ENCODE results near the gene RNF8.

GRCh38 chr6:37354526-37355384 lies 972 bp downstream of the RNF8 start:
- TF ChIP-seq ZNF660 (tag by site-specific recombination; IDR thresholded peaks at IDR 0.05): 0 out of 2 replicates have a peak, but pooled peaks have one; percentile 18
- no peak for TF ChIP-seq TSHZ1 (tag by site-specific recombination; IDR thresholded peaks at IDR 0.05; ENCODE audit: borderline replicate concordance)
- no peak for TF ChIP-seq CTCF (tag by site-specific recombination; IDR thresholded peaks at IDR 0.05)
- TF ChIP-seq SCRT2 (tag by site-specific recombination; IDR thresholded peaks at IDR 0.05): no peak
- no peak for TF ChIP-seq ZFP3 (tag by site-specific recombination; IDR thresholded peaks at IDR 0.05; ENCODE audit: low read depth)
- TF ChIP-seq ZBTB1 (tag by site-specific recombination; IDR thresholded peaks at IDR 0.05): no peak
- TF ChIP-seq ZNF280C (tag by site-specific recombination; IDR thresholded peaks at IDR 0.05): no peak
- TF ChIP-seq ZNF146 (tag by site-specific recombination; IDR thresholded peaks at IDR 0.05): no peak

Data from HEK293 (cell line).